Measurements from ENCODE around the gene SLC1A4.
"Not testable (repeated sequence)": the region's sequence is repeated elsewhere in the genome, so short reads cannot be mapped to it uniquely, and the experiment has no call there.

Gene SLC1A4

DNA sequence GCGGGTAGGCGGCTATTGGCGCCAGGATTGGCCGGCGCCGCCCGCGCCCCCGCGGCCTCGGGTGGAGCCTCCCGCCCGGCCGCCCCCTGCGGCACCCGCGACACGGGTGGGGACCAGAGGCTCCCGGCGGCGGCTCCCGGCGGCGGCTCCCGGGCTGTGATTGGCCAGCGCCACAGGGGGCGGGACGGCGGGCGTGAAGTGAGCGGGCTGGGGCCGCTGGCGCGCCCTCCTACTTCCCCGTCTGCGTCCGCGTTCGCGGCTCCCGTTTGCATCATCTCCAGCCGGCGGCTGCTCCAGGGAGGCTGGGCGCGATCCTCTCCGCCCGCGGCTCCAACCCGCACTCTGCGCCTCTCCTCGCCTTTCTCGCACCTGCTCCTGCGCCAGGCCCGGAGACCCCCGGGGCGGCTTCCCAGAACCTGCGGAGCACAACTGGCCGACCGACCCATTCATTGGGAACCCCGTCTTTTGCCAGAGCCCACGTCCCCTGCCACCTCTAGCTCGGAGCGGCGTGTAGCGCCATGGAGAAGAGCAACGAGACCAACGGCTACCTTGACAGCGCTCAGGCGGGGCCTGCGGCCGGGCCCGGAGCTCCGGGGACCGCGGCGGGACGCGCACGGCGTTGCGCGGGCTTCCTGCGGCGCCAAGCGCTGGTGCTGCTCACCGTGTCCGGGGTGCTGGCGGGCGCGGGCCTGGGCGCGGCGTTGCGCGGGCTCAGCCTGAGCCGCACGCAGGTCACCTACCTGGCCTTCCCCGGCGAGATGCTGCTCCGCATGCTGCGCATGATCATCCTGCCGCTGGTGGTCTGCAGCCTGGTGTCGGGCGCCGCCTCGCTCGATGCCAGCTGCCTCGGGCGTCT lies at the start of gene SLC1A4:
Gene SLC1A4, plus strand, starts transcription at position 274 of the 856 bp plus-strand sequence. Its CDS starts 245 bp downstream, at position 519.
- peak; percentile 80 to 89 for DNase-seq

DNA sequence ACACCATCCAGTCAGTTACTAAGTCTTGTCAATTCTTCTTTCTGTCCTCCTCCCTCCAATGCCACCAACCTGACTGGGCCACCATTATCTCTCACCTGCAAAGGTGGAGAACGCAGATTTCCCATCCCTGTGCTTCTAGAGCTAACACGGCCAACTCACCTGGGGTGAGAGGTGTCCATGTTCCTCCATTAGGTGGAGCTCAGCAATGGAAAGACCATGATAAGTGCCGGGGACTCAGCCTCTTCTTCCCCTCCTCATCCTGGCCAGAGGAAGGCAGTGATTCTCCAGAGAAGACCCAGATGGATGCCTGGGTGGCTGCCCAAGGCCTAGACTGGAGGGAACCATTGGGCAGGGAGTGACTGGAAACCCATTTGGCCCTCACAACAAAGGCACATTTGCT lies 48.1 kb upstream of the SLC1A4 start:
- DNase-seq: no peak

DNA sequence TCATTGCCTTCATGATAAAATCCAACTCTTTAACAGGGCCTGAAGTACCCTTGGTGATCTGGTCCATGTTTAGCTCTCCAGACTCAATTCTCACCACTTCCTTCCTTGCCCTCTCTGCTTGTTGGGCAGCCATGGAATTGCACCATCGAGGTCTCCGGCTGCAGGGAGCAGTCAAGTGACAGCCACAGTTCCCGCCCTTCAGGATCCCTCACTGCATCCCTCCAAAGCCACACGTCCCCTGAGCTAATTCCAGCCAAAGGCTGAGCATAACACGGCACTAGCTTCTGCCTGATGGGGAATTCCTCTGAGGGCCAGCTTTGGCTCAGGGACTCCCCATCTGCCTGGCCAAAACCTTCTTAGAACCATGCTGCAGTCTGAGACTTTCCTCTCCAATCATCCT lies 47.4 kb upstream of the SLC1A4 start:
- DNase-seq: peak; percentile 53 to 54

DNA sequence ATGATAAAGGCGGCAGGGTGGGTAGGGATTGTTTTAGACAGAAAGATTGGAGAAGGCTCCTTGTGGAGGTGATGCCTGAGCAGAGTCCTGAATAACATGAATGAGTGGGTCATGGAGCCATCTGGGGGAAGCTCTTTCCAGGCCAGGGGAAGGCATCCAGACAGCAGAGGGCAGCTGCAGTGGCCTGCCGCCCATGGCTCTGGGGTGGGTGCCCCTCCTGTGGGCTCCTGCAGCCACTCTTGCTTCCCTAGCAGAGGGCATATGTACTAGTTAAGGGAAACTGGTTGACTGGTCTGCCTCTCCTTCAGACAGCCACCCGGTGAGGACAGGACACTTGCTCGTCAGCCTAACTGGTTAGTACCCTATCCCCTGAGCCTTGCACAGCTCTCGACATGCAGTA lies 46.5 kb upstream of the SLC1A4 start:
- DNase-seq: no peak

DNA sequence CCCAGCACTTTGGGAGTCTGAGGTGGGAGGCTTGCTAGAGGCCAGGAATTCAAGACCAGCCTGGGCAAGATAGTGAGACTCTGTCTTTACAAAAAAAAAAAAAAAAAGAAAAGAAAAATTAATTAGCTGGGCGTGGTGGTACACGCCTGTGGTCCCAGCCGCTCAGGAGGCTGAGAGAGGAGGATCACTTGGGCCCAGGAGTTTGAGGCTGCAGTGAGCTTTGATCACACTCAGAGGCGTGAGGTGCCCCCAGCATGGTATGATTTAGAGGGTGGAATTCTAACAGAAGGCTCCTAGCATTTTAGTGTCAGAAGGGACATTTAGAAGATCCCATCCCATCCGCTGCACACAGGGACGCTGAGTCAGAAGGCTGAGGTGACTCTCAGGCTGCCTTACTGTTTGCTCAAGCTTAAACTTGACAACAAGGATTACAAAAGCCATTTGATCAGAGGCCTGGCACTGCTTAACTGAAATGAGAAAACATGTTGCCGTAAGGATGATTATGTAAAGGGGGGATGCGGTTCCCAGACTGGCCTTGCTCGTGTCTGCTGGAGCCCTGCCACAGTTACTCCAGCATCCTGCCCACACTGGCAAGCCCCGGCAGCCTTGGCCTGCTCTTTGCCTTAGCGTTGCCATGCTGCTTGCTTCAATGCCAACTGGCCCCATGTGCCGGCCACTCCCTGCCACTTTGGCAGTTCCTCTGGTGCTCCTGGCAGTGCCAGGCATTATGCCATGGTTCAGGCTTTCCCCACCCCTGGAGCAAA lies 45.6 kb upstream of the SLC1A4 start:
- peak; percentile 62 to 79 for DNase-seq

DNA sequence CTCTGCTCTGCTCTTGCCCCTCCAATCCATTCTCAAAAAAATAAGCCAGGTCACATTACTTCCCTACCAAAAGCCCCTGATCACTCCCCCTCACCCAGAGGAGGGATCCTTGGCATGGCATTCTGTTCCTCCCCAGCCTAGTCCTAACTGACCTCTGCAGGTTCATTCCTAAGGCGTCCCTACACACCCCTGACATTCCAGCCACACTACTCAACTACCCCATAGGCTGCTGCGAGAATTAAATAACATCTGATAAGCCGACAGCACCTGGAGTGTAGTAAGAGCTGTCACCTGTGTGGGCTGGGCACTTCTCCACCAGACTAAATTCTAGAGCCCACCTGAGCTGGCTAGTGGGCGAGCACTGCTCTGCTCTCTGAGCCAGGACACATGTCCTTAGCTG lies 44.7 kb upstream of the SLC1A4 start:
- DNase-seq: no peak

DNA sequence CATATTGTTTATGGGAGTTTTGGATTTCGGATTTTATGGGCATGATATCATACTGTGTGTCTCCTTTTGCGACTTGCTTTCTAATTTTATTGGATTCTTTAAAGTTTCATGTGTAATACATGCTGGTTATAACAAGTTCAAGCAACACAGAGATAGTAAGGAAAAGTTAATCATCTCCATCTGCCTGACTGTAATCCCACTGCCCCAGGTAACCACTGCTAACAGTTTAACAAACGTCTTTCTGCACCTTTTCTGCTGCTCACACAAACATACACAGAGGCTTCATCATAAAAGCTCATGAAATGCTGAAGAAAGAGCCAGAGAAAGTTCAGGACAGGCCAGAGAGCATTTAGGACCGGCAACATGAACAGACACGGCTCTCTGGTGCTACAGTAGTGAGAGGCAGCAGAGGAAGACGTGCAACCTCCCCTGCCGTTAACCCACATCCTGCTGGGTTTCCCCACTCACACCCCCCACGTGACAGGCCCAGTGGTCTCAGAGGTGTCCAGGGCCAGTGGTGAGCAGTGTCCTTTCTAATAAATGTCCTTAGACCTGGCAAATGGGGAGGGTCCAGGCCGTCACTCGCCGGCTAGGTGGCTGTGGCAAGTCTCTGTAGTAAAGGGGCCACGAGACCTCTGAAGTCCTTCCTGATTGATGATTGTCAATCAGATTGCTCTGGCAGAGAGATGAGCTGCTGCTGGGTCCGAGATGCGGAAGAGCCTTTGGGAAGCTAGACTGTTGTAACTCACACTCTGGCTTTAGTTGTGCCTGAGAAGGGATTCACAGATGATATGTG lies 43.0 kb upstream of the SLC1A4 start:
- DNase-seq: peak; percentile 93 to 95

DNA sequence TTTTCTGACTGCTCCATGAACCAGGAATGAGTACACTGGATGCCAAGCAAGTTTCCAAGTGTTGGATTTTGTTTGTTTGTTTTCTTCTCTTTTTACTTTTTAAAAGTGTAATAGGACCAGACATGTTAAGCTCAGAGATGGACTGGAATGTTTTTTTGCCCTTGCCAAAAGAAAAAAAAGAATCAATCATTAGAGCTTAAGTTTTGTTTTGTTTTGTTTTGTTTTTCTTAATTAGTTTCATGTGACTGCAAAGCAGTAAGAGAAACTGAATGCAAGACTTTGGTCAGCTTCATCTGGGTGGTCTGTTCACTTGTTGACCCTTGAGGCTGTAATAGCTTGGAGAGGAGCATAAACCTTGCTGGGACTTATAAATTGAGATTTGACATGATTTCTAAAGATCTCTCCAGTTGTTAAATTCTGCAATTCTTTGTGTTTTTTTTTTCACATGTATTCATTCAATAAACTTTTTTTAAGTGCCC lies 42.4 kb upstream of the SLC1A4 start:
- DNase-seq: no peak

DNA sequence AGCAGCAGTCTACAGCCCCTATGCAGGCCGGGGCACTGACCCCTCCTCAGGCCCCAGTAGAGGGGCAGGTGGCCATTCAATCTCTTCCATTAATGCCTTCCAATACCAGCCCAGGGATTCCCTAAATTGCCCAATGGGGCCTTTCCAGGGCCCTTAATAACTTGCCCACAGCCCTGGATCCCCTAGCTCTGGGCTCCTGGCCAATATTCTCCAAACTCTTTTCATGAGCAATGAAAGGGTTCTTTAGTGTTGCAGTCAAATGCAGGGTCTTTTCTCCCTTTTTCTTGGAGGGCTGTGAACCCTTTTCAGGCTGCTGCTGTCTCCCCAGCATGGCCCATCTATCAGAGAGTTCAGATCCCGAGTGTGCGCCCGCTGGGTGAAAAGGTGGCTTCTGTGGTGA lies 41.3 kb upstream of the SLC1A4 start:
- no peak for DNase-seq

DNA sequence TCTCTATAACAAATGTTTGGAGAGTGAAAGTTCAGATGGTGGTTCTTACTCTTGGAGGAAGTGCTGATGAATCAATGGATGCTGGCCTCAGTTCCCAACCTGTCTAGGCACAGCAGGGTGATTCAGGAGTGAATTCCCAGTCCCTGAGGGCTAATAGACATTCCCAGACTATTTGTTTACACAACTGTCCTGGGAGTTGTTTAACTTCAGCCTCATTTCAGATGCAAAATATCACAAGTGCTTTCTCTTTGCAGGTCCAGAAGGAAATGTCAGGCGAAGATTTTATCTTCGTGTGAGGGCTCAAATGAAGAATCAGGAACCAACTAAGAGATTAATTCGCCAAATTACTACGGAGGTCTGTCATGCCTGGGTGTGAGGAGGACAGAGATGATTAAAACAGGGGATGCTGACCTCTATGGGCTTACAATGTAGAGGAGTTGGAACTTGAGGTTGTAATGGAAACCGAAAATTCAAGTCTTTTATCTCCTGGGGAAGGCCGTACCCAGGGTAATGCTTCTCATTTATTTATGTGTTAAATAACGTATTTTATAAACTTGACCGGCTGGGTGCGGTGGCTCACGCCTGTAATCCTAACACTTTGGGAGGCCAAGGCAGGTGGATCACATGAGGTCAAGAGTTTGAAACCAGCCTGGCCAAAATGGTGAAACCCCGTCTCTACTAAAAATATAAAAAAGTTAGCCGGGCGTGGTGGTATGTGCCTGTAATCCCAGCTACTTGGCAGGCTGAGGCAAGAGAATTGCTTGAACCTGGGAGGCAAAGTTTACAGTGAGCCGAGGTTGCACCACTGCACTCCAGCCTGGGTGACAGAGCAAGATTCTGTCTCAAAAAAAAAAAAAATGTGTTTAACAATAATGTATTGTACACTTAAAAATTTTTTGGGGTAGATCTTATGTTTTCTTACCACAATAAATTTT lies 38.7 kb upstream of the SLC1A4 start:
- DNase-seq: no peak

DNA sequence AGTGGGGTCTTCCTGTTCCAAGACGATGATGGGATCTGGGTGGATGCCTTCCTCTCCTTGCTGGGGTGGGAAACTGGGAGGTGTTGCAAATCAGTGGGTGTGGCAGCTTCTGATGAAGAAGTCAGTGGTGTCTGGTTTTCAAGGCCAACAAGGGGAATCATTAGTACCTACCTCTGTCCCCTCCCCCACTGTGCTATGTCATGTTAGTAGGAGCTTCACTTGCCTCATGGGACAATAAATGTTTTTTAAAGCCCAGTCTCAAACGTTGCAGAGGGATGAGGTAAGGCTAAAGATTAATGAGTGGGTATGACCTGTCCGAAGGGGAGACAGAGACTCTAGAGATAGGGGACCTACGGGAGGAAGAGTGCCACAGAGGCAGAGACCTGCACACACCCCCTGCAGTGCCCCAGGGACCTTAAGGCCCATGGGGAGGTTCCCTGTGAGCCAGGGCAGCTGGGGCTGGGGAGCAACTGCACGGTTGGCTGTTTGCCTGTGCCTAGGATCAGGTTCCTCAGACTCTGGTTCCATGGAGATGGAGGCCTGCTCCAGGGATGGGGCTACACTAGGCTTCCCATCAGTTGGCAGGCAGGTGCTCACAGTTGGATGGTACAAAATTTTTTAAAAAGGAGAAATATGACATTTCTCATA lies 37.8 kb upstream of the SLC1A4 start:
- DNase-seq: no peak

DNA sequence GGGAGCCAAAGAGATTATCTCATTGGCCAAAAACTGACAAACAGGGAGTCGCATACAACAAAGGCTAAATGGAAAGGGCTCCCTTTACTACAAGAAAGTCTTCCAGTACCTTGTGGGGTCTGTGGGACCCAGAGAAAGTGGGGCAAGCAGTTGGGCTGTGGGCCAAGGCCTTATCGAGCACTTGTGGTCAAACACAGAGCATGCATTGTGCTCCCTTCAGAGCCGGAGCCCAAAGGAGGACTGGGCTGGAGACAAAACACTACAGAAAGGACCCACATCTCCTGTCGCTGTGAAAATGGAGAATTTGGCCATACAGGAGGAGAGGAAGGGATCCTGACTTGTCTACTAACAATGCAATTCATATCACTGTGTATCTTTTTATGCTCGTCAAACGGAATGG lies 37.1 kb upstream of the SLC1A4 start:
- no peak for DNase-seq

DNA sequence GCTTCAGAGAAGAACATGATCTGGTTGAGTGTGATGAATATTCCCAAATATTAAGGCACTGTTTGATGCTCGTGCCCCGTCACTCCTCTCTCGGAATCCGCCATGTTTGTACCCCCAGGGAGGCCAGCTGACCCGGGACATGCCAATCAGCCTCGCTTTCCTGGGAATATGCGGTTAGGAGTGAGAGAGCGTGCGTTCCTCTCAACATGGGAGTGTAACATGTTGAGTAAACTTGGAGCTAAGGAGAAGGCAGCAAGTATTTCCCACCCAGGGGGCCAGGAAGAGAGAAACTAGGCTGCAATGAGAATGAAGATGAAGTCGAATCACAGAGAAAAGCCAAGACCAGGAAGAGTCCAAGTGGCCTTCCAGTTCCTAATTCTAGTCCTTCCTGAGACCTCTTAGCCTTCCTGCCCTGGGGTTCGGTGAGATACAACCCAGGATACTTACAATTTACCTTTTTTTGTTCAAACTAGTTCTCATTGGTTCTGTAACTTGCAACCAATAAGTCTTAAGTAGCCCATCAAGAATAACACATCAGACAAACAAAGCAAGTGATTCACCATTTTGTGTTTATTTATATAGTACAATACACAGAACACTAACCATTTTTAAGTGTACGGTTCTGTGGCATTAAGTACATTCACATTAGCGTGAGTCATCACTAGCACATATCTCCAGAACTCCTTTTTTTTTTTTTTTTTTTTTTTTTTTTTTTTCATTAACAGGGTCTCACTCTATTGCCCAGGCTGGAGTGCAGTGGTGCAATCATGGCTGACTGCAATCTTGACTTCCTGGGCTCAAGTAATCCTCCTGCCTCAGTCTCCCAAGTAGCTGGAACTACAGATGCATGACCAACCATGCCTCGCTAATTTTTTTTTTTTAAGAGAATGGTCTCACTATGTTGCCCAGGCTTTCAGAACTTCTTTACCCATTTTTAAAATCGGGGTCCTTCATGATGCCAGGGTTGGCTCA lies 36.4 kb upstream of the SLC1A4 start:
- DNase-seq: no peak

DNA sequence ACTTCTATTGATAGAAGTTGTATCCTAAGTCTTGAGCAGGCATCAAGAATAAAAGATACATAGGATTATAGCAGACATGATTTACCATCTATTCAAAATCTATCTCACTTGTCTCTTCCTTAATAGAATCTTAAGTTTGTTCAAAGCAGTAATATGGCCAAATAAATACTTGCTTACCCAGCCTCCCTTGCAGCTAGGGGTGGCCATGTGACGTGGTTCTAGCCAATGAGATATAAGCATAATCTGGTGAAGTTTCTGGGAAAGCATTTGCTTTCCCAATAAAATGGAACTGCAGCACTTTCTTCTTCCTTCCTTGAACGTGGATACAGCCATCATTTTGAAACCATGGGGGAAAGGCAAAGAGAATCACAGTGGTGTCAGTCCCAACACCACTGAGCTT lies 33.7 kb upstream of the SLC1A4 start:
- DNase-seq: no peak

DNA sequence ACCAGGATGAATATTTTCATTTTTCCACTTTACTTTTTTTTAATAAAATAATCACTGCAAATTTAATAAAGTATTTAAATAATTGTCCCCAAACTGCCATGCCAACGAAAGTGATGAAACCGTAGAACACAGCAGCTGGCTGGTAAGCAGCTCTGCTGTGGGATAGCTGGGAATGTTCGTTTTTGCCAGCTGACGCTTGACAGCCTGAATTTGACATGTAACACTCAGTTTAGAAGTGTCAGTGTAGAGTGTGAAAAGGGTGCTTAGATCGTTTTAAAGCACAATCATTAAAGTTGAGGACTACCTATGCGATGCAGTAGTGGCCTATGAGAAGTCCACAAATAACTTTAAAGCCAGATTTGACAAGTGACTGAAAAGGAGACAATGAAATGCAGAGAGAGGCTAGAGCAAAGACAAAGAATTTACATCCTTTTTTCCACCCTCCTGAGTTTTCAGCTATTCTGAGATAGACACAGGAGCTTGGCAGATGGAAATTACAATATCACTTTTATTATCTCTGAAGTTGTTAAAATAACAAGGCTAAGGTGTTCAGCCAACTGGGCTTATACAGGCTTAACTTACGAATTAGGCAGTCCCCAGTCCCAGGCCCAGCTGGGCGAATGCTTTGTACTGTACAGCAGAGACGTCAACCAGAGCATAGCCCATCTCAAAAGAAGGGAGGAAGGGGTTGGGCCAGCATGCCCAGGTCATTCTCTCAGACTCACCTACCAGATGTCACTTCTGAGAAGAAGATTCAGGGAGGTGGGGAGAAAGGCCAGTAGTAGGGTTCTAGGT lies 31.9 kb upstream of the SLC1A4 start:
- DNase-seq: no peak

DNA sequence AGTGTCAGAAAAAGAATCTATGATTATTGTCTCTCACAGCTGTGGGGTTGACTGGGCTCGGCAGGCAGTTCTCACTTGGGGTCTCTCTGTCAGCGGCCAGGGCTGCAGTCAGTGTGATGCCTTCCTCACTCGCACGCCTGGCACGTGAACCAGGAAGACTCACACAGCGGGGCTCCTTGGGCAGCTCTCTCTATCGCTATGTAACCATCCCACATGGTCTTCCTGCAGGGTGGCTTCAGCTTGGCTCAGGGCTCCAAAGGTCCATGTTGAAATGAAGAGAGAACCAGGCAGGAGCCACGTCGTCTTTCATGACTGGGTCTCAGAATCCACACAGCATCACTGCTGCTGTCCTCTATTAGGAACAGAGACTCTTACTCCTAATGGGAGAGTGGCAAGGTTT lies 30.6 kb upstream of the SLC1A4 start:
- no peak for DNase-seq

DNA sequence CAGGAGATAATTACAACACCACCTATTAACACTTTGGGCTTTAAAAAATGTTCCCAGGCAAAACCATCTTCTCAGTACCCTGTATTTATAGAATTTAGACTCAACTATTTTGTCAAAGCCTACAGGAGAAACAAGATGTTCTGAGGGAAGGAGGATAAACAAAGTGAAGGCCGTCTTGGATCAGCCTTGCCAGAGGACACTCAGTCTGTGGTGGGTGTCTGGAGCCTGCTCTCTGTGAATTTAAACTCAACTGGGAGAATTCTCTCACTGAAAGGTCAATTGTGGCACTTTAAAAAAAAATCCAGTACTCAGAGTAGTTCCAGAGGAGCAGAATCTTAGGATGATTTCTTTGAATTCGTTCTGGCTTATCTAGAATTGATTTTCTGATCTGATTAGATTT lies 28.4 kb upstream of the SLC1A4 start:
- DNase-seq: no peak

DNA sequence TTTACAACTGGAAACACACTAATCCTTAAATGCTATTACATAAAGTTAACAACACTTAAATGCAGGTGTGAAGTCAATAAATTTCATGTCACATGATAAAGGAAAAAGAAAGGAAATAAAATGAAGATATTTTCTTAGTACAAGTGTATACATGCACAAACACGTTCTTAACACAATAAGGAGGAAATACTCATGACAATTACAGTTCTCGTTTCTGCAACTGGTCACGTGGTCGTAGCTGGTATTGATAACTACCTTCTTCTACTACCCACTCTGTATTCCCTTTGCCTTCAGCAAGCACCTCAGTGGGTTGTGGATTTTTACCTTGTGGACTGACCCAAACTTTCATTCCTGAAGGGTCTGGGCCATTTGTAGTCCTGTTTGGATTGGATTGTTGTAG lies 26.1 kb upstream of the SLC1A4 start:
- DNase-seq: not testable (repeated sequence)

DNA sequence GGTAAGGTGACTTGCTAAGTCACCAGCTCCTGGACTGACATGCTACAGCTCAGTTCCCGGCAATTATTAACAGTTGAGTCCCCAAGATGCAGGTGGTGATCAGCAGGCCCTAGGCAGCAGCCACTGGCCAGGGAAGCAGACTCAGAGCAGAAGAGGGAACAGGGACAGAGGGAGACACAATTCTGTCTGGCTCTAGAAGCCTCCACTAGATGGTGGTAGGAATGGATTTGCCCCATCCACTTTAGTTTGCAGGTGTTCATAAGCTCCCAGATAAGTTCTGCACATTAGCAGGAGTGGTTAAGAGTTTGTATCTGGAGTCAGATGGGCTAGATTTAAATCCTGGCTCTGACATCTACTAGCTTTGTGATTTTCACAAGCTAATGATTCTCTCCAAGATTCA lies 25.5 kb upstream of the SLC1A4 start:
- no peak for DNase-seq

Measured in AML-193 (cell line).